Kasumi-1 (cell line): Measurements from ENCODE around the gene MTHFD1L.
"Not testable (repeated sequence)": the region's sequence is repeated elsewhere in the genome, so short reads cannot be mapped to it uniquely, and the experiment has no call there.

Source experiments
- DNase-seq, 2 experiments: peaks; one replicate each; lab custom pipeline; 2025; lab: John Stamatoyannopoulos, UW

Gene MTHFD1L

GRCh38 chr6:151041686-151042085, 176.2 kb downstream of the MTHFD1L start:
- no peak for DNase-seq

- DNase-seq = not testable (repeated sequence)
These were observed 177.4 kb downstream of the MTHFD1L start for GRCh38 chr6:151042911-151043330.

GRCh38 chr6:151043944-151044343, 178.4 kb downstream of the MTHFD1L start:
- DNase-seq = no peak

- DNase-seq = no peak
These were observed 179.3 kb downstream of the MTHFD1L start for GRCh38 chr6:151044465-151045441.

- not testable (repeated sequence) for DNase-seq
These were observed 180.2 kb downstream of the MTHFD1L start for GRCh38 chr6:151045511-151046222.

GRCh38 chr6:151051164-151051563, 185.7 kb downstream of the MTHFD1L start:
- DNase-seq = no peak

GRCh38 chr6:151052021-151052646, 186.6 kb downstream of the MTHFD1L start:
- no peak for DNase-seq

- DNase-seq = no peak
These were observed 188.8 kb downstream of the MTHFD1L start for GRCh38 chr6:151054306-151054705.

- no peak for DNase-seq
These were observed 190.9 kb downstream of the MTHFD1L start for GRCh38 chr6:151056230-151056907.

- no peak for DNase-seq
These were observed 191.6 kb downstream of the MTHFD1L start for GRCh38 chr6:151057061-151057460.

GRCh38 chr6:151058021-151058733, 192.7 kb downstream of the MTHFD1L start:
- DNase-seq = no peak

GRCh38 chr6:151059612-151060095, 194.2 kb downstream of the MTHFD1L start:
- peak; percentile 32 to 54 for DNase-seq

GRCh38 chr6:151060096-151060765, 194.7 kb downstream of the MTHFD1L start:
- no peak for DNase-seq

- no peak for DNase-seq
These were observed 195.4 kb downstream of the MTHFD1L start for GRCh38 chr6:151060766-151061531.

GRCh38 chr6:151063352-151063751, 197.8 kb downstream of the MTHFD1L start:
- no peak for DNase-seq

GRCh38 chr6:151063842-151064647, 198.5 kb downstream of the MTHFD1L start:
- no peak for DNase-seq

- DNase-seq = no peak
These were observed 199.7 kb downstream of the MTHFD1L start for GRCh38 chr6:151065027-151065815.
